H1 (cell line): ENCODE results near the gene WNK2. TPM values are rescaled to one million over a fixed set of nuclear protein-coding genes. Genes with fewer than 3 reads are reported as not detected.
"Not testable (repeated sequence)": the region's sequence is repeated elsewhere in the genome, so short reads cannot be mapped to it uniquely, and the experiment has no call there.

Experiments used
- CTCF ChIA-PET: fragments of 300-600 bp; sonication (Branson Sonifier 250); formaldehyde crosslinking; loops from one replicate; lab custom pipeline; 2021; ENCODE audit not compliant: partially characterized antibody; lab: Charles Lee
- POLR2A ChIA-PET: fragments of 300-600 bp; sonication (Branson Sonifier 250); formaldehyde crosslinking; loops from one replicate; lab custom pipeline; 2021; ENCODE audit warnings: inconsistent platforms; ENCODE audit not compliant: partially characterized antibody; lab: Charles Lee
- DNase-seq, 2 experiments: peaks; one replicate each; pipeline versions ENCODE4 v3.0.0 to v3.0.0-alpha.2; 2010 to 2022; ENCODE audit warnings: low spot score in 2 of 2, low read depth in 1 of 2, mixed read lengths in 1 of 2
- FAIRE-seq: peaks from 2 replicates; lab custom pipeline; 2011; peaks lifted over from hg19 to GRCh38; lab: Jason Lieb, UNC
- H2AFZ ChIP-seq: 2 replicates; pipeline ENCODE4 v1.8.1; 2012; ENCODE audit warnings: low read length, inconsistent platforms
- H2AK5ac ChIP-seq: 2 replicates; pipeline ENCODE4 v1.6.1; 2013; ENCODE audit warnings: low read depth, low read length
- H2BK120ac ChIP-seq: replicated peaks from 2 replicates; pipeline ENCODE3; 2013; ENCODE audit warnings: low read depth, low read length, inconsistent platforms
- H2BK12ac ChIP-seq: 2 replicates; pipeline ENCODE4 v1.6.1; 2013; ENCODE audit warnings: low read depth, low read length
- H2BK15ac ChIP-seq: 2 replicates; pipeline ENCODE4 v1.6.1; 2013; ENCODE audit warnings: low read length
- H2BK20ac ChIP-seq: 2 replicates; pipeline ENCODE4 v1.6.1; 2013; ENCODE audit warnings: low read length
- H2BK5ac ChIP-seq: 2 replicates; pipeline ENCODE4 v1.6.1; 2013; ENCODE audit warnings: low read depth, low read length
- H3K14ac ChIP-seq: 2 replicates; pipeline ENCODE4 v1.6.1; 2013; ENCODE audit warnings: inconsistent platforms; ENCODE audit not compliant: insufficient read length
- H3K18ac ChIP-seq: 2 replicates; pipeline ENCODE4 v1.6.1; 2013; ENCODE audit warnings: low read length; ENCODE audit errors: extremely low read depth
- H3K23ac ChIP-seq: 2 replicates; pipeline ENCODE4 v1.6.1; 2013; ENCODE audit warnings: inconsistent platforms; ENCODE audit not compliant: insufficient read length
- H3K23me2 ChIP-seq: 2 replicates; pipeline ENCODE4 v1.6.1; 2013; ENCODE audit warnings: low read depth, low read length
- H3K27ac ChIP-seq: 2 replicates; pipeline ENCODE4 v1.6.1; 2011; ENCODE audit warnings: low read depth, low read length, inconsistent platforms
- H3K27me3 ChIP-seq, 4 experiments: replicated peaks in 1 of 4; 1 replicate in 1 of 4; 2 replicates in 3 of 4; pipeline versions ENCODE4 v1.6.1 to v1.8.1; 2011 to 2013; ENCODE audit warnings: low read length in 3 of 4, mild to moderate bottlenecking in 3 of 4, inconsistent platforms in 2 of 4, mixed read lengths in 2 of 4, moderate library complexity in 1 of 4; ENCODE audit not compliant: control insufficient read depth in 3 of 4, insufficient read depth in 3 of 4; ENCODE audit errors: extremely low read depth in 1 of 4
- H3K36me3 ChIP-seq, 4 experiments: 2 replicates each; pipeline versions ENCODE4 v1.6.1 to v1.8.1; 2011 to 2013; ENCODE audit warnings: mild to moderate bottlenecking in 4 of 4, low read length in 3 of 4, moderate library complexity in 2 of 4, control low read depth in 1 of 4, inconsistent platforms in 1 of 4; ENCODE audit not compliant: insufficient read depth in 4 of 4, control insufficient read depth in 2 of 4
- H3K4ac ChIP-seq: replicated peaks from 2 replicates; pipeline ENCODE3; 2013; ENCODE audit warnings: low read length, low read depth, mixed read lengths, inconsistent platforms; ENCODE audit not compliant: insufficient read length
- H3K4me1 ChIP-seq, 4 experiments: replicated peaks in 1 of 4; 1 replicate in 1 of 4; 2 replicates in 3 of 4; pipeline versions ENCODE4 v1.6.1 to v1.8.1; 2011 to 2013; ENCODE audit warnings: low read length in 3 of 4, inconsistent platforms in 2 of 4, mixed read lengths in 1 of 4; ENCODE audit not compliant: insufficient read depth in 4 of 4, control insufficient read depth in 3 of 4
- H3K4me2 ChIP-seq, 2 experiments: 2 replicates each; pipeline versions ENCODE4 v1.6.1 to v1.8.1; 2011 to 2013; ENCODE audit warnings: low read depth in 2 of 2, low read length in 2 of 2, control low read depth in 1 of 2, inconsistent platforms in 1 of 2, mild to moderate bottlenecking in 1 of 2; ENCODE audit not compliant: insufficient read depth in 1 of 2
- H3K4me3 ChIP-seq, 4 experiments: fragments of 200-600, 300-600 bp in 1 of 4; sonication (generic), shearing (Covaris generic), sonication (Bioruptor Twin) in 1 of 4; 2 replicates each; pipeline versions ENCODE4 v1.5.1 to v1.8.1; 2011 to 2016; ENCODE audit warnings: low read length in 4 of 4, low read depth in 3 of 4, control low read depth in 2 of 4, inconsistent platforms in 2 of 4, mild to moderate bottlenecking in 2 of 4, mixed read lengths in 1 of 4, moderate library complexity in 1 of 4; ENCODE audit not compliant: insufficient read depth in 2 of 4; ENCODE audit errors: extremely low read depth in 1 of 4
- H3K56ac ChIP-seq: replicated peaks from 2 replicates; pipeline ENCODE3; 2013; ENCODE audit warnings: low read depth, mild to moderate bottlenecking, mixed read lengths, low read length, inconsistent platforms; ENCODE audit not compliant: insufficient read length
- H3K79me1 ChIP-seq: 2 replicates; pipeline ENCODE4 v1.6.1; 2013; ENCODE audit warnings: low read depth, low read length, control low read depth
- H3K79me2 ChIP-seq, 2 experiments: 2 replicates each; pipeline versions ENCODE4 v1.6.1 to v1.8.1; 2012 to 2013; ENCODE audit warnings: low read length in 2 of 2, mild to moderate bottlenecking in 2 of 2, inconsistent platforms in 1 of 2; ENCODE audit not compliant: insufficient read depth in 2 of 2, control insufficient read depth in 1 of 2
- H3K9ac ChIP-seq, 4 experiments: replicated peaks in 1 of 4; 1 replicate in 1 of 4; 2 replicates in 3 of 4; pipeline versions ENCODE4 v1.6.1 to v1.8.1; 2011 to 2013; ENCODE audit warnings: low read depth in 3 of 4, low read length in 3 of 4, control low read depth in 2 of 4, mild to moderate bottlenecking in 2 of 4, moderate library complexity in 2 of 4, inconsistent platforms in 1 of 4; ENCODE audit errors: extremely low read depth in 1 of 4
- H3K9me3 ChIP-seq, 2 experiments: 2 replicates each; pipeline versions ENCODE4 v1.6.1 to v1.8.1; 2012 to 2013; ENCODE audit warnings: mild to moderate bottlenecking in 2 of 2, moderate library complexity in 2 of 2, control low read depth in 1 of 2, inconsistent platforms in 1 of 2, low read depth in 1 of 2, low read length in 1 of 2, mixed read lengths in 1 of 2; ENCODE audit not compliant: insufficient read depth in 2 of 2
- H4K20me1 ChIP-seq, 2 experiments: replicated peaks in 1 of 2; 2 replicates each; pipeline versions ENCODE3 to v1.8.1; 2011 to 2013; ENCODE audit warnings: inconsistent platforms in 2 of 2, low read length in 2 of 2, mild to moderate bottlenecking in 1 of 2; ENCODE audit not compliant: insufficient read depth in 2 of 2, control insufficient read depth in 1 of 2
- H4K5ac ChIP-seq: 2 replicates; pipeline ENCODE4 v1.6.1; 2013; ENCODE audit warnings: low read length, low read depth, mixed read lengths, inconsistent platforms; ENCODE audit not compliant: insufficient read length
- H4K8ac ChIP-seq: 2 replicates; pipeline ENCODE4 v1.8.0; 2013; ENCODE audit warnings: mild to moderate bottlenecking, moderate library complexity, low read length, inconsistent platforms; ENCODE audit not compliant: insufficient read depth; ENCODE audit errors: extremely low read depth
- H4K91ac ChIP-seq: replicated peaks from 2 replicates; pipeline ENCODE3; 2013; ENCODE audit warnings: low read length, mixed read lengths, inconsistent platforms; ENCODE audit not compliant: insufficient read length
- WGBS, 2 experiments: shearing (Covaris generic) in 1 of 2; methylation state at CpG; one replicate each; pipeline versions ENCODE4 v1.1.6 to v1.1.7; 2013 to 2015; ENCODE audit warnings: low lambda C conversion rate in 2 of 2, mixed read lengths in 2 of 2, inconsistent platforms in 1 of 2, low coverage in 1 of 2, missing lambda C conversion rate in 1 of 2; ENCODE audit not compliant: insufficient replicate concordance in 2 of 2, insufficient coverage in 1 of 2, insufficient read length in 1 of 2; ENCODE audit errors: extremely low coverage in 1 of 2, missing lambda C conversion rate in 1 of 2; 5-methylcytosine and 5-hydroxymethylcytosine counted together
- polyA plus RNA-seq, 7 experiments: library from polyadenylated mRNA; depleted of rRNA in 3 of 7; stranded (reverse) in 5 of 7; unstranded in 2 of 7; fragments of >200 nt in 5 of 7; fragments of 200-250 nt in 2 of 7; gene quantifications; 1 replicate in 5 of 7; 2 replicates in 1 of 7; 4 replicates in 1 of 7; pipeline versions ENCODE4 v1.2.1 to v1.2.3, GENCODE V29; 2011 to 2013; ENCODE audit warnings: missing spikeins in 2 of 7, mixed read lengths in 2 of 7
- total RNA-seq: library from RNA; stranded (reverse); fragmentation: NEBNext Ultra II Directional; extraction: Animal tissue kit (Norgen Biotek cat#: 25700); gene quantifications from 2 replicates; pipeline ENCODE4 v1.2.1, GENCODE V29; 2021

WNK2 gene
- total and polyA plus RNA-seq, 2 of the 8 experiments (the other 6 are each of a cell fraction or from before 2014, with no cell fraction given), result 12.0 to 87.2 TPM

GRCh38 chr9:93146696-93147095 is 37.2 kb upstream of the WNK2 start:
- whole genome bisulfite sequencing, 2 experiments, result 86% methylated on average over 6 of the region's 6 CpGs; no CpG with 5 or more reads in 1 of the 2 experiments
- not testable (repeated sequence) for H2BK12ac ChIP-seq, H3K23ac ChIP-seq, FAIRE-seq, DNase-seq, H3K14ac ChIP-seq, H2BK120ac ChIP-seq, H2BK5ac ChIP-seq, H4K8ac ChIP-seq, H2AK5ac ChIP-seq, H3K27me3 ChIP-seq, H3K79me1 ChIP-seq, H3K27ac ChIP-seq, H3K36me3 ChIP-seq, H3K23me2 ChIP-seq, H2AFZ ChIP-seq, H3K4me1 ChIP-seq, H3K79me2 ChIP-seq, H2BK15ac ChIP-seq, H2BK20ac ChIP-seq, H4K20me1 ChIP-seq, H3K4ac ChIP-seq, H3K4me2 ChIP-seq, H4K91ac ChIP-seq, H3K9ac ChIP-seq, H3K56ac ChIP-seq, H3K4me3 ChIP-seq, H3K9me3 ChIP-seq, H4K5ac ChIP-seq, H3K18ac ChIP-seq
- CTCF ChIA-PET, result interaction anchor here (7.5 kb wide), 1 partner anchor 6 kb away, joined by 74 read pairs; no protein-coding TSS in a partner anchor
- POLR2A ChIA-PET, result interaction anchor here (0.9 kb wide), 1 partner anchor 8 kb away, joined by 3 read pairs; no protein-coding TSS in a partner anchor
